Measurements from ENCODE around the gene NUCB2.

The NUCB2 gene

DNA sequence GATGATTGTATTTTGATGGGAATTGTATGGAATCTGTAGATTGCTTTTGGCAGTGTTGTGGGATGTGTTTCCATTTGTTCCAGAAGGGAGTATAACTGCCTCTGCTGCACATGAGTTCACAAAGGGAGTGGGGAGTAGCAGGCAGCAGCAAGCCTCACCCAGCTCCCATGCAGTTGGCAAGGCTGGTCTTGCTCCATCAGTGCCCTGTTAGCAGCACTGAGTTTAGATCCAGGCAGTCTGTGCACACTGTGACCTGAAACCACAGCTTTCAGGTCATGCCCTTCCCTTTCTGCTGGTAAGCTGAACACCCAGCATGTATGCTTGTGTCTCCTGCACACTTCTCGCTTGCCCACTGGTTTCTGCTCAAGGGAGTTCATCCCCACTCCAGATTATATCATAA lies 3.7 kb upstream of the NUCB2 start:
- DNase-seq, result no peak

DNA sequence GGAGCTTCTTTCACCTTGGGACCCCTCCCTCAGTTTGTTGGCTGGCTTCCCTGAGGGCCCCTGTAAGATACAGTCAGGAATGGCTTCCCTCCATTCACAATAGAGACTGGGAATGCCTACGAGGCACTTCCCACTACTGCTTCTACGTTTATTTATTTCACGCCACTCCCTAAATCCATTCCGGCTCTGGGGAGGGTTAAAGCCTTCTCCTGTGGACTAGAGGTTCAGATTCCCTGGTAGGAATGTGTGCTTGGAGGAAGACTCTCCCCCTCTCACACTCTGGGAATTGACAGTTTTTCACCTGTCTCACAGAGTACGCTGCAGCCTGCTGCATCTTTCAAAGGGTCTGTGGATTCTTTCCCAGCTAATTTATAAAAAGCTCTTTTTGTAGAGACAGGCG lies 3.3 kb upstream of the NUCB2 start:
- DNase-seq, result no peak

DNA sequence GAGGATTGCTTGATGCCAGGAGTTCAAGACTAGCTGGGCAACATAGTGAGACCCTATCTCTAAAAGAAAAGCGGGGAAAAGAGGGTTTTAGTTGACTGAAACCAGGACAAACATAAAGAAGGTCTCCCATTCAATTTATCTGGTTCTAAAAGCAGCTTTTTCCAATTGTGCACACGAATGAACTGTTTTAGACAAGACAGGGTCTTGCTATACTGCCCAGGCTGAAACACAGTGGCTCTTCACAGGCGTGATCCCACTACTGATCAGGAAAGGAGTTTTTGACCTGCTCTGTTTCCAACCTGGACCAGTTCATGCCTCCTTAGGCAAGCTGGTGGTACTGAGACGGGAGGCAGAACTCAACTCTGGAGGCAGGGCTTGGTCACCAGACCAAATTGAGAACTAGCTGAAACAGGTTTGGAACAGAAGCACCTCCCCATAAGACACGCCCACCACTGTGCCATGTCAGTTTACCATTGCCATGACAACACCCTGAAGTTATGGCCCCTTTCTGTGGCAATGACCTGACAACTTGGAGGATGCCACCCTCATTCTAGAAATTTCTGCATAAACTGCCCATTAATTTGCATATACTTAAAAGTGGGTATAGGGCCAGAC lies 2.8 kb upstream of the NUCB2 start:
- no peak for DNase-seq

GRCh38 chr11:17275400-17276235 lies 921 bp upstream of the NUCB2 start:
- no peak for DNase-seq

DNA sequence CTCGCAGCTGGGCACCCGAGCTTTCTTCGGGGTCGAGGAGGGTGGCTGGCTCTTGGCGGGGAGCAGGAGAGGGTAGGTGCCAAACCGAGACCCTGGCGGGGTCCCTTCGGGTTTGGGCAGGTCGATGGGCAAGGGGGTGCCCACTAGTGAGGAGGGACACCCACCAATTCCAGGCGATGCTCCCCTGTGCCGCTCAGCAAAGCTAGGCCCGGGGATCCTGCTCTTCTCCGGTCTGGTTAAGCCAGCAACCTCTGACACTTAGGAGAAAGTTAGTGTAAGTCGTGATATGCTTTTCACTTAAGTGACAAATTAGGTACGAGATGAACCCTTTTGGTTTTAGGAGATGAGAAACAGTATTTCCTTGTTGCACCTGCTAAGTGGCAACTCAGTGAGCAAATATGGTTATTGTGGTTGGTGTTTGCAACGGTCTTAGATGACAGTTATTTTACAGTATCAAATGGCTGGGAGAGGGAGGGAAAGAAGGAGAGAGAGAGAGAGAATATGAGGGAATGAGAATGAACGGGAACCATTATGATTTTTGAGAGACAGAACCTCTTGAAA lies 565 bp downstream of the NUCB2 start:
- no peak for DNase-seq

DNA sequence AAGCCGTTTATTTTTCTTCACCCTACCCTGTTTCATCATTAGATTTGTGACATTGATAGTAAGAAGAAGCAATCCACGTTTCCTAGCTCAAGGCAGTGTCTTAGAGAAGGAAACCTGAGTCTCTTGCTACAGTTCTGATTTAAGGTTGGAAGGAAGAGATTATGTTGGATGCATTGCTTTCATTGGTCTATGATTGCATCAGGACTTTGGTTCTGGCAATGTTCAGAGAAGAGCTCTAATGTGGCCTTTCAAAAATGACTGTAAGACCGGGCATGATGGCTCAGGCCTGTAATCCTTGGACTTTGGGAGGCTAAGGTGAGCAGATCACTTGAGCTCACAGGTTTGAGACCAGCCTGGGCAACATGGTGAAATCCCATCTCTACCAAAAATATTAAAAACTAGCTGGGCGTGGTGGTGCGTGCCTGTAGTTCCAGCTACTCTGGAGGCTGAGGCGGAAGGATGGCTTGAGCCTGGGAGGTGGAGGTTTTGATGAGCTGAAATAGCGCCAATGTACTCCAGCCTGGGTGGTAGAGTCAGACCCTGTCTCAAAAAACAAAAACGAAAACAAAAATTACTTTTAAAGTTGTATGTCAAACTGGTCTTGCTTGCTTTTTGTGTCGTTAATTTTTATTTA lies 4.1 kb downstream of the NUCB2 start:
- no peak for DNase-seq

DNA sequence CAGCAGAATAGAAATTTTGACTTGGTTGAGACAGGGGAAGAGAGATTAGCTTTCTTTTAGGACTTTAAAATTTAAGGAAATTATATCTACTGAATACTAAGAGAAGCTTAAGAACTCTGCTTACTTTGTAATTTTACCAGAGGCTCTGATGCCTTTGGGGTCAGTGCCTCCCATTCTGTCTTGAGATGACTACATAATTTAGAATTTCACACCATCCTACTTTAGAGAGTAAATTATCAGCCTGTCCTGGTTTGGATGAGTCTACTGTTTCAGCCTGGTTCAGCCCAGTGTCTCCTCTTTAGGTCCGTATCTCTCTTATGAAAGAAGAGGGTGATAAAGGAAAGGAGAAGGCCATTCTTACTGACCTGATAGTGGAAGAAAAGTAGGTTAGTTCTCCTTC lies 9.8 kb downstream of the NUCB2 start:
- no peak for DNase-seq

- DNase-seq, result no peak
These were observed 10.5 kb downstream of the NUCB2 start for GRCh38 chr11:17287058-17287457.

GRCh38 chr11:17291710-17292109 lies 15.2 kb downstream of the NUCB2 start:
- no peak for DNase-seq

- no peak for DNase-seq
These were observed 16.8 kb downstream of the NUCB2 start for GRCh38 chr11:17293311-17293710.

DNA sequence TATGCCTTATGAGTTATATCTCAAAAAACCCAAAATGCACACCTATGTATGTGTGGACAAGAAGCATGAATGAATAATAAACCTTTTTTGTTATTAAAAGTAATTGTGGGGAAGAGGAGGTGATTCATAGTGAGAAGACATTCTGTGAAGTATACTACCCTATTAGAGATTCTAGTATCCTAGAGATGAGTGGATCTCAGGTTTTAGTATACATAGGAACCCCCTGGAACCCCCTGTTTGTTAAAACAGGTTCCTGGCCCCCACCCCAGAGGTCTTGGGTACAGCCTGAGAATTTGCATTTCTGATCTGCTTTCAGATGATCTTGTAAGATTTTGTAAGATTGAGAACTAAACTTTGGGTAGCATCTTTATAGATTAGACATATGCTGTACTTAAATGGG lies 17.5 kb downstream of the NUCB2 start:
- no peak for DNase-seq

DNA sequence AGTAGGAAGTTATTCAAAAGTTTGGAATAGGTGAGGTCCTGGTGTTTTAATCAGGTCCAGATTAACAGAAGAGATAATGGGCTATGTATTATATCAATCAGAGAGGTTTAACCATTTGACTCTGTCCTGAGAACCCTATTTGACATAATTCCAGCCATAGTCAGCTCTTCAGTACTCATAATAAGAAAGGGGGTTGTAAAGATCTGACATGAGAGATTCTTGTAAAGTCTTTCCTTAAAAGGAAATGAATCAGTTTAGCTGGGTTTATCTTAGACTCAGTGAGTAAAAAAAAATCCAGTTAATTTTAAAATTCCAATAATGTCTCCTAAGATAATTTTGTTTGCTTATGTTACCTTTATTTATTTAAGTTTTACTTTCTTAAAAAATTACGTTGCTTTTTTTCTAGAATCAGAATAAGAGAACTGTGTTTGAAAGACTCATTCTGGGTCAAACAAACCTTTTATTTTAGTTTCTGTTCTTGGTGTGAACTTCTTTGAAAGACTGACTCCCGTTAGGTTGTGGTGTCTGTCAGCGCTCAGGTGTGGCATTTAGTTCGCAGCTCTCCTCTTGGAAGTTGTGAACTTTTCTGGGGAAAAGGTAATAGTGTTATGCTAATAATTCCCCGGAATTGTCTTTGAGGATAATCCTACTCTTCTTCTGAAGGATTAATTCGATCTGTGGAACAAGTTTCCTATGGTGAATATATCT lies 20.5 kb downstream of the NUCB2 start:
- no peak for DNase-seq

- DNase-seq, result no peak
These were observed 21.8 kb downstream of the NUCB2 start for GRCh38 chr11:17298302-17298701.

GRCh38 chr11:17300372-17300771 lies 23.8 kb downstream of the NUCB2 start:
- no peak for DNase-seq

DNA sequence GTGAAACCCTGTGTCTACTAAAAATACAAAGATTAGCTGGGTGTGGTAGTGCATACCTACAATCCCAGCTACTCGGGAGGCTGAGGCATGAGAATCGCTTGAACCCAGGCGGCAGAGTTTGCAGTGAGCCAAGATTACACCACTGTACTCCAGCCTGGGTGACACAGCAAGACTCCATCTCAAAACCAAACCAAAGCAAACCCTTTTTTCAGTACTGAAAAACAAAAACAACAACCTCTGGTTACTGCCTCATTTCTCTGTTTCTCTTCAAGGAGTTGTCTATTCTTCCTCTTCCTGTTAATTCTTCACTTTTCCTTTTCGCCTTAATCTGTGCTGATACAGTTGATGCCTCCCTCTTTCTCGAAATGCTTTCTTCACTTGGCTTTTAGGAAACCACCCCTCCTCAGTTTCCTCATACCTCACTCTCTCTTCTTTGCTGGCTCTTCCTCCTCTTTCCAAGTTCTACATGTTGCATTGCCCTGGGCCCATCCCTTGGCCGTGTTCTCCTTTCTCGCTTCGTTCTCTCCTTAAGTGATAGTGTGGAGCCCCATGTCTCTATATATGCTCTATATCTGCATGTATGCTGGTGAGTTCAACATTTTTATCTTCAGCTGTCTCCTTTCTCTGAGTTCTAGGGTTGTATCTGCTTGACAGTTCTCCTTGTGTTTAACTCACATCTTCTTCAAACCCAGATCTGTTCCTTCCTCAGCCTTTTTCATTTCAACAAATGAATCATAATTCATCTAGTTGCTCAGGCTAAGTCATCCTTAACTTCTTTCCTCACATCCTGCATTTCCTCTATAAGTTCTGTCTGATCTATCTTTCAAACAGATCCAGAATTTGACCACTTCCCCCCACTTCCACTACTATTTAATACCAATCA lies 37.1 kb downstream of the NUCB2 start:
- DNase-seq, result no peak

GRCh38 chr11:17314232-17314547 lies 37.7 kb downstream of the NUCB2 start:
- DNase-seq, result no peak

- DNase-seq, result no peak
These were observed 38.4 kb downstream of the NUCB2 start for GRCh38 chr11:17314904-17315426.

GRCh38 chr11:17328871-17329494 lies 52.4 kb downstream of the NUCB2 start:
- DNase-seq, result no peak

GRCh38 chr11:17331669-17332068 lies 55.1 kb downstream of the NUCB2 start:
- DNase-seq, result no peak

- DNase-seq, result no peak
These were observed 57.5 kb downstream of the NUCB2 start for GRCh38 chr11:17333799-17334586.

DNA sequence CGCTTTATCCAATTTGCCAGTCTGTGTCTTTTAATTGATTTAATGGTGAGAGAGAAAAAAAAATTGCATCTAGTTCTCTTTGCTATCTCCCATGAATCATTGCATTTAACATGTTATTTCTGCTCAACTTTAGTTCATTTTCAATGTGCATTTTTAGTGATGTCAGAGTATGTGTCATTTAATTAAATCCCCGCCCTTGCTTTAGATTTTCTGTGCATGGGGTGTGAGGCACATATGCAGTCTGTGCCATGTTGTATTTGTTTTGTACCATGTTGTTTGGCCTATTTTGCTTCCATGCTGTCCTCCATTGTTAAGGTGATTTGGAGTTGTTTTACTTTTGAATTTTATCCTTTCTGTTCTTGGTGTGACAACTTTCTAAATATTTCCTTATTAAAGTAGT lies 66.7 kb downstream of the NUCB2 start:
- no peak for DNase-seq

Measured in NCI-H1048 (cell line).